Transverse colon (tissue), 4 donors: Measurements from ENCODE around the gene LRRC3C. TPM values are rescaled to one million over a fixed set of nuclear protein-coding genes. Genes with fewer than 3 reads are reported as not detected.
"Not testable (repeated sequence)": the region's sequence is repeated elsewhere in the genome, so short reads cannot be mapped to it uniquely, and the experiment has no call there.

Experiments
- DNase-seq: peaks from one replicate; pipeline ENCODE4 v3.0.0-alpha.2; 2019
- H3K27ac ChIP-seq, 4 donors: fragments of 200-600 bp; sonication (generic); 2 replicates each; pipeline ENCODE4 v1.5.1; 2016 to 2018; ENCODE audit warnings: inconsistent platforms in 4 of 4
- H3K27me3 ChIP-seq: fragments of 200-600 bp; sonication (generic); 2 replicates; pipeline ENCODE4 v1.5.1; 2017; ENCODE audit warnings: inconsistent platforms
- H3K36me3 ChIP-seq, 4 donors: fragments of 200-600 bp; sonication (generic); 2 replicates each; pipeline ENCODE4 v1.5.1; 2017 to 2019; ENCODE audit warnings: inconsistent platforms in 4 of 4
- H3K4me1 ChIP-seq, 4 donors: fragments of 200-600 bp; sonication (generic); 2 replicates each; pipeline ENCODE4 v1.5.1; 2017 to 2020; ENCODE audit warnings: inconsistent platforms in 4 of 4
- H3K4me3 ChIP-seq, 4 donors: fragments of 200-600 bp; sonication (generic); 1 replicate in 1 of 4; 2 replicates in 3 of 4; pipeline versions ENCODE4 v1.5.1 to v1.6.1; 2017 to 2019; ENCODE audit warnings: inconsistent platforms in 4 of 4
- H3K9me3 ChIP-seq, 2 donors: fragments of 200-600 bp; sonication (generic); 2 replicates each; pipeline ENCODE4 v1.5.1; 2017 to 2019; ENCODE audit warnings: inconsistent platforms in 2 of 2
- CTCF ChIP-seq, 5 experiments: fragments of 200-600 bp in 3 of 5; fragments of 450-650 bp in 2 of 5; sonication (generic) in 3 of 5; IDR thresholded peaks; 1 replicate in 2 of 5; 2 replicates in 3 of 5; pipeline ENCODE4 v1.5.1; 2016 to 2017; ENCODE audit warnings: antibody characterized with exemption in 5 of 5, inconsistent platforms in 3 of 5, mild to moderate bottlenecking in 2 of 5, moderate library complexity in 1 of 5
- EP300 ChIP-seq: sonication (generic); formaldehyde crosslinking; IDR thresholded peaks from one replicate; pipeline ENCODE4 v1.6.1; 2017; ENCODE audit warnings: antibody characterized with exemption, low read depth
- POLR2A ChIP-seq: fragments of 450-650 bp; IDR thresholded peaks from one replicate; pipeline ENCODE4 v1.6.1; 2016; ENCODE audit warnings: antibody characterized with exemption, mild to moderate bottlenecking, moderate library complexity
- POLR2AphosphoS5 ChIP-seq, 3 donors: sonication (generic); formaldehyde crosslinking; IDR thresholded peaks; one replicate each; pipeline ENCODE4 v1.6.1; 2016; ENCODE audit warnings: antibody characterized with exemption in 3 of 3
- WGBS, 2 donors: methylation state at CpG; one replicate each; pipeline ENCODE4 v1.1.5; 2018; ENCODE audit warnings: low coverage in 1 of 2; 5-methylcytosine and 5-hydroxymethylcytosine counted together
- in situ Hi-C, 4 donors: fragments of 200-750 bp; cut with MboI; loops; one replicate each; pipeline versions ENCODE4 v1.15.0 to v1.15.1; 2017; ENCODE audit warnings: low sequenced_read_pairs in 3 of 4, low pct_ligation_motif_present in 1 of 4, low pct_unique_long_range_greater_than_20kb in 1 of 4
- intact Hi-C: fragments of 100-400 bp; cut with DNase I; formaldehyde crosslinking; loops from one replicate; pipeline ENCODE4 v1.15.1; 2023; ENCODE audit warnings: low total_unique reads
- total RNA-seq, 4 donors: library from RNA; depleted of rRNA; stranded (reverse); fragments of >200 nt; gene quantifications; one replicate each; pipeline ENCODE4 v1.1.0, GENCODE V29; 2016

LRRC3C gene
- total RNA-seq, 4 donors from 2014 or later, result not detected

GRCh38 chr17:39943702-39944392, 16.3 kb downstream of the LRRC3C start:
- TF ChIP-seq EP300 (no peak), CTCF (IDR thresholded peaks at IDR 0.05) (no peak), POLR2AphosphoS5 (IDR thresholded peaks at IDR 0.05) (no peak), POLR2A (no peak)
- Histone ChIP-seq H3K9me3 (no peaks in the 10 kb centered on the region), H3K36me3 (no peaks in the 10 kb centered on the region), H3K4me1 (no peaks in the 10 kb centered on the region), H3K27me3 (no peaks in the 10 kb centered on the region), H3K4me3 (no peak overlapping the region), H3K27ac (no peak overlapping the region)
- WGBS, 2 donors, result 85% methylated on average over 10 of the region's 14 CpGs; no CpG with 5 or more reads in 1 of the 2 donors
- no peak for DNase-seq
- in situ Hi-C loops, result no loop called here
- intact Hi-C loops, result no loop called here

GRCh38 chr17:39944393-39944711, 16.8 kb downstream of the LRRC3C start:
- H3K4me3 ChIP-seq, result no peak overlapping the region
- 84% methylated on average over 14 of the region's 16 CpGs; no CpG with 5 or more reads in 1 of the 2 donors for WGBS, 2 donors
- H3K9me3 ChIP-seq, result no peaks in the 10 kb centered on the region
- TF ChIP-seq POLR2A (no peak), EP300 (no peak), POLR2AphosphoS5 (IDR thresholded peaks at IDR 0.05) (no peak), CTCF (IDR thresholded peaks at IDR 0.05) (no peak)
- in situ Hi-C loops, result no loop called here
- H3K27ac ChIP-seq, result no peak overlapping the region
- H3K36me3 ChIP-seq, result no peaks in the 10 kb centered on the region
- DNase-seq, result no peak
- intact Hi-C loops, result no loop called here
- no peaks in the 10 kb centered on the region for H3K4me1 ChIP-seq
- no peaks in the 10 kb centered on the region for H3K27me3 ChIP-seq

GRCh38 chr17:39946551-39947330, 19.2 kb downstream of the LRRC3C start:
- DNase-seq, result no peak
- in situ Hi-C loops (no loop called here), intact Hi-C loops (no loop called here)
- Histone ChIP-seq H3K36me3 (no peaks in the 10 kb centered on the region), H3K27me3 (no peaks in the 10 kb centered on the region), H3K4me1 (no peaks in the 10 kb centered on the region), H3K4me3 (no peak overlapping the region), H3K27ac (no peak overlapping the region), H3K9me3 (no peaks in the 10 kb centered on the region)
- TF ChIP-seq POLR2A (no peak), POLR2AphosphoS5 (IDR thresholded peaks at IDR 0.05) (no peak), CTCF (IDR thresholded peaks at IDR 0.05) (no peak), EP300 (no peak)
- 84 to 100% methylated on average over 1 to 15 of the region's 15 CpGs for WGBS, 2 donors

GRCh38 chr17:39948489-39948828, 20.9 kb downstream of the LRRC3C start:
- not testable (repeated sequence) for H3K27ac ChIP-seq
- 60 to 82% methylated on average over 1 to 5 of the region's 5 CpGs for WGBS, 2 donors

More at GRCh38 chr17:39948489-39948828, 20.9 kb downstream of the LRRC3C start:
- H3K36me3 ChIP-seq, H3K4me3 ChIP-seq, DNase-seq, H3K27me3 ChIP-seq, H3K4me1 ChIP-seq, H3K9me3 ChIP-seq, in situ Hi-C loops, intact Hi-C loops: not testable (repeated sequence)
